Measurements from ENCODE around the gene LAYN. TPM values are rescaled to one million over a fixed set of nuclear protein-coding genes. Genes with fewer than 3 reads are reported as not detected.

The LAYN gene
- total and polyA plus RNA-seq, 2 donors from 2014 or later, result 4.8 to 7.6 TPM

DNA sequence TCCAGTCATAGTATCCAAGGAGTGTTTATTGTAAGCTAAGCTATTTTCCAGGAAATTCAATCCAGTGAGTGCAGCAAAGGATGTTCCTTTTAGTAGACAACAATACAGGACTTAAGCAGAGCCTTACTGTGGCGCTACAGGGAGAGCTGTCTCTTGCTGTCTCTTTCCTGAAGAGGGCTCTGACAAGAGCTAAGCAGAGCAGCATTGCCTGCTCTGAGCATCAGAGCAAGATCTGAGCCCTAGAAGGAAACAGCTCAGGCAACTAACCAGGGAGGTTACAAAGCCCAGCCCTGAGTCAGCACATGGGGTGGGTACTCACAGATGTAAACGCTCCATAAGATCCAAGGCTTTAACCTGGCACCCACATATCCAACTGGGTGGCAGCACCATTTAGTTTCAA lies 8.0 kb downstream of the LAYN start:
- FAIRE-seq (no peak), DNase-seq (no peak)
- H3K4me3 ChIP-seq (ENCODE audit: low read length in 3 of 3), result no peak overlapping the region
- H3K4me1 ChIP-seq (ENCODE audit: control insufficient read depth in 2 of 3, insufficient read depth in 2 of 3, low read depth in 1 of 3, low read length in 3 of 3), result no peaks in the 10 kb centered on the region
- intact Hi-C loops (cut with DNase I), result no loop called here
- TF ChIP-seq, protein P1, sequence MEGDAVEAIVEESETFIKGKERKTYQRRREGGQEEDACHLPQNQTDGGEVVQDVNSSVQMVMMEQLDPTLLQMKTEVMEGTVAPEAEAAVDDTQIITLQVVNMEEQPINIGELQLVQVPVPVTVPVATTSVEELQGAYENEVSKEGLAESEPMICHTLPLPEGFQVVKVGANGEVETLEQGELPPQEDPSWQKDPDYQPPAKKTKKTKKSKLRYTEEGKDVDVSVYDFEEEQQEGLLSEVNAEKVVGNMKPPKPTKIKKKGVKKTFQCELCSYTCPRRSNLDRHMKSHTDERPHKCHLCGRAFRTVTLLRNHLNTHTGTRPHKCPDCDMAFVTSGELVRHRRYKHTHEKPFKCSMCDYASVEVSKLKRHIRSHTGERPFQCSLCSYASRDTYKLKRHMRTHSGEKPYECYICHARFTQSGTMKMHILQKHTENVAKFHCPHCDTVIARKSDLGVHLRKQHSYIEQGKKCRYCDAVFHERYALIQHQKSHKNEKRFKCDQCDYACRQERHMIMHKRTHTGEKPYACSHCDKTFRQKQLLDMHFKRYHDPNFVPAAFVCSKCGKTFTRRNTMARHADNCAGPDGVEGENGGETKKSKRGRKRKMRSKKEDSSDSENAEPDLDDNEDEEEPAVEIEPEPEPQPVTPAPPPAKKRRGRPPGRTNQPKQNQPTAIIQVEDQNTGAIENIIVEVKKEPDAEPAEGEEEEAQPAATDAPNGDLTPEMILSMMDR (IDR thresholded peaks at IDR 0.05; ENCODE audit: borderline replicate concordance, extremely low read depth, insufficient read depth), result no peak
- no peaks in the 10 kb centered on the region for H3K27me3 ChIP-seq (ENCODE audit: control insufficient read depth, insufficient read depth, low read length)
- H3K9ac ChIP-seq (ENCODE audit: low read length in 3 of 3), result no peak overlapping the region
- H3K27ac ChIP-seq (ENCODE audit: low read depth in 2 of 2, low read length in 2 of 2), result no peak overlapping the region
- H3K36me3 ChIP-seq (ENCODE audit: control insufficient read depth in 2 of 3, insufficient read depth in 3 of 3, low read length in 3 of 3), result no peaks in the 10 kb centered on the region
- H3K9me3 ChIP-seq (ENCODE audit: control insufficient read depth in 2 of 3, insufficient read depth in 1 of 3, low read length in 3 of 3), result no peaks in the 10 kb centered on the region

DNA sequence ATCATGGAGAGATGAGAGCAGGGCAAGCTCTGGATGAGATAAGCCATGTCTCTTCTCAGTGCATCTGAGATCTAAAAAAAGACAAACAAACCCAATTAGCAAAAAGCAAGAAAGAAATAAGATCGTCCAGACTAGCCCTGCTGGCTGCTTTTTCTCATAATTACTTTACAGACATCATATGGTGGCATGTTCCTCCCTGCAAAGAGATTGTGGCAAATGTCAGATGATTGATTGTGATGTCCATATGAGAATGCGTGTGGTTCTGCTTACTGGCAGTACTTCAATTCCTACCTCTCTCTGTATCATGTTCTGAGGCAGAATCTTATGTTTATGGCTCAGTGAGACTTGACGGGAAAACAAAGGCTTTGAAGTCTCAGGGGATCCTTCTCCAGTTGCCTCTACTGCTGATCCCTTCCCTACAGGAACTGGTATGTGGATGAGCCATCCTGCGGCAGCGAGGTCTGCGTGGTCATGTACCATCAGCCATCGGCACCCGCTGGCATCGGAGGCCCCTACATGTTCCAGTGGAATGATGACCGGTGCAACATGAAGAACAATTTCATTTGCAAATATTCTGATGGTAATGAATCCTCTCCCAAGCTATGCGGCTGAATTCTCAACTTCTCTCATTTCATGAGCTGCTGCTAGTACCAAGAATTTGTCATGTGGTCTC lies 8.8 kb downstream of the LAYN start:
- intact Hi-C loops (cut with DNase I), result no loop called here
- Histone ChIP-seq H3K27ac (ENCODE audit: low read depth in 2 of 2, low read length in 2 of 2) (no peak overlapping the region), H3K9ac (ENCODE audit: low read length in 3 of 3) (no peak overlapping the region), H3K27me3 (ENCODE audit: control insufficient read depth, insufficient read depth, low read length) (no peaks in the 10 kb centered on the region), H3K4me3 (ENCODE audit: low read length in 3 of 3) (no peak overlapping the region), H3K36me3 (ENCODE audit: control insufficient read depth in 2 of 3, insufficient read depth in 3 of 3, low read length in 3 of 3) (no peaks in the 10 kb centered on the region), H3K4me1 (ENCODE audit: control insufficient read depth in 2 of 3, insufficient read depth in 2 of 3, low read depth in 1 of 3, low read length in 3 of 3) (no peaks in the 10 kb centered on the region), H3K9me3 (ENCODE audit: control insufficient read depth in 2 of 3, insufficient read depth in 1 of 3, low read length in 3 of 3) (no peaks in the 10 kb centered on the region)
- TF ChIP-seq, protein P1 (IDR thresholded peaks at IDR 0.05; ENCODE audit: borderline replicate concordance, extremely low read depth, insufficient read depth), result no peak
- FAIRE-seq (no peak), DNase-seq (peak in 2 of 5 donors; percentile 24 to 41)

DNA sequence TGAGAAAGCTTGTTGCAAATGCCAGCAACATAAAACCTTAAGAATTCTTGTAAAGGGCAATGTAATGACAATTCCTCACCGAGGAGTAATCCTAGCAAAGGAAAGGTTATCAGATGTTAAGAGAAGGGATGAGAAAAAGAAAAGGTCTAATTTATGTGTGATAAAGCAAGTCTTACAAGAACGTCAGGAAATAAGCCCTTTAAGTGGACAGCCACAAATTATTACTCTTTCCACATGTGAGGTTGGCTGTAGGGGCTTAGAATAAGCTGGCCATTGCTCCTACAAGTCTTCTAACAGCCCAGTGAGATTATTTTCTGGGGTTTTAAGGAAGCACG lies 9.3 kb downstream of the LAYN start:
- H3K27ac ChIP-seq (ENCODE audit: low read depth in 2 of 2, low read length in 2 of 2), result no peak overlapping the region
- intact Hi-C loops (cut with DNase I), result no loop called here
- DNase-seq (peak in 1 of 5 donors; percentile 21), FAIRE-seq (no peak)
- H3K4me3 ChIP-seq (ENCODE audit: low read length in 3 of 3), result no peak overlapping the region
- H3K9me3 ChIP-seq (ENCODE audit: control insufficient read depth in 2 of 3, insufficient read depth in 1 of 3, low read length in 3 of 3), result no peaks in the 10 kb centered on the region
- H3K4me1 ChIP-seq (ENCODE audit: control insufficient read depth in 2 of 3, insufficient read depth in 2 of 3, low read depth in 1 of 3, low read length in 3 of 3), result no peaks in the 10 kb centered on the region
- H3K9ac ChIP-seq (ENCODE audit: low read length in 3 of 3), result no peak overlapping the region
- no peaks in the 10 kb centered on the region for H3K27me3 ChIP-seq (ENCODE audit: control insufficient read depth, insufficient read depth, low read length)
- no peaks in the 10 kb centered on the region for H3K36me3 ChIP-seq (ENCODE audit: control insufficient read depth in 2 of 3, insufficient read depth in 3 of 3, low read length in 3 of 3)
- TF ChIP-seq, protein P1 (IDR thresholded peaks at IDR 0.05; ENCODE audit: borderline replicate concordance, extremely low read depth, insufficient read depth), result no peak

DNA sequence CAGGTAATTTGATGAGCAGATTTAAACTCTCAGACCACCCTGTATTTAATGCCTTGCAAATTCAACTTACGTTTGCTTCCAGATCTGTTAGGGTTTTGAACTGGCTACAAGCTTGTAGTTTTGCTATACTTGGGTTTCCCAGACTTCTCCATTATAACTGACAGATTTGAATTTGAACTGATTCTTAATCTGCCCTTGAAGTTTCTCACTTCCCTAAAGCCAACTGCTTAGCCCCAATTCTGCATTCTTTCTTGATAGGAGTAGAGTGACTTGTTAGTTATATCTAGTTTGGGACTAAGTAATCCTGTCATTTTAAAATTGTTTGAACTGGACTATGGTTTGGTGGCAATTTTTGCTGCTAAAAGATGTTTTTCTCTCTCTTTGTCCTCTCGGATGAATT lies 9.7 kb downstream of the LAYN start:
- no peaks in the 10 kb centered on the region for H3K27me3 ChIP-seq (ENCODE audit: control insufficient read depth, insufficient read depth, low read length)
- TF ChIP-seq, protein P1 (IDR thresholded peaks at IDR 0.05; ENCODE audit: borderline replicate concordance, extremely low read depth, insufficient read depth), result no peak

More for the DNA sequence above, 9.7 kb downstream of the LAYN start:
- intact Hi-C loops (cut with DNase I), result no loop called here
- no peak for FAIRE-seq
- H3K4me1 ChIP-seq (ENCODE audit: control insufficient read depth in 2 of 3, insufficient read depth in 2 of 3, low read depth in 1 of 3, low read length in 3 of 3), result no peaks in the 10 kb centered on the region
- H3K36me3 ChIP-seq (ENCODE audit: control insufficient read depth in 2 of 3, insufficient read depth in 3 of 3, low read length in 3 of 3), result no peaks in the 10 kb centered on the region
- no peak overlapping the region for H3K4me3 ChIP-seq (ENCODE audit: low read length in 3 of 3)
- no peak for DNase-seq
- H3K27ac ChIP-seq (ENCODE audit: low read depth in 2 of 2, low read length in 2 of 2), result no peak overlapping the region
- no peaks in the 10 kb centered on the region for H3K9me3 ChIP-seq (ENCODE audit: control insufficient read depth in 2 of 3, insufficient read depth in 1 of 3, low read length in 3 of 3)
- H3K9ac ChIP-seq (ENCODE audit: low read length in 3 of 3), result no peak overlapping the region
